ENCODE results near the gene AXDND1. TPM values are rescaled to one million over a fixed set of nuclear protein-coding genes. Genes with fewer than 3 reads are reported as not detected.
A peak's percentile ranks its signal among the peaks of the same experiment; 100 is the strongest.
"Not testable (repeated sequence)": the region's sequence is repeated elsewhere in the genome, so short reads cannot be mapped to it uniquely, and the experiment has no call there.

The AXDND1 gene
- total RNA-seq, 2 donors from 2014 or later: 3.8 to 12.5 TPM

GRCh38 chr1:179361631-179362030 is 4.1 kb upstream of the AXDND1 start:
- ATAC-seq; intact Hi-C loops (cut with DNase I, micrococcal nuclease): not testable (repeated sequence)

GRCh38 chr1:179366093-179366800 is 476 bp downstream of the AXDND1 start:
- DNase-seq (no peak), ATAC-seq (peak; percentile 46)
- intact Hi-C loops (cut with DNase I, micrococcal nuclease): loop anchor here in 1 of 2 donors (5.0 kb wide), 1 partner anchor 284 kb away; the partner anchor contains the start of gene TOR3A

More at GRCh38 chr1:179361631-179362030, 4.1 kb upstream of the AXDND1 start:
- not testable (repeated sequence) for DNase-seq

GRCh38 chr1:179369751-179370341 is 4.1 kb downstream of the AXDND1 start:
- intact Hi-C loops (cut with DNase I, micrococcal nuclease): loop anchor here in 1 of 2 donors (5.0 kb wide), 1 partner anchor 288 kb away; the partner anchor contains the start of gene TOR3A
- ATAC-seq (peak; percentile 35), DNase-seq (no peak)

- ATAC-seq: no peak
- intact Hi-C loops (cut with DNase I, micrococcal nuclease): no loop called here
These were observed 6.4 kb downstream of the AXDND1 start for GRCh38 chr1:179372160-179372559.

GRCh38 chr1:179376223-179376622 is 10.5 kb downstream of the AXDND1 start:
- DNase-seq (no peak), ATAC-seq (no peak)
- intact Hi-C loops (cut with DNase I, micrococcal nuclease): no loop called here

More at GRCh38 chr1:179372160-179372559, 6.4 kb downstream of the AXDND1 start:
- no peak for DNase-seq

- intact Hi-C loops (cut with DNase I, micrococcal nuclease): no loop called here
- no peak for DNase-seq
- ATAC-seq: no peak
These were observed 14.5 kb downstream of the AXDND1 start for GRCh38 chr1:179380299-179380698.

- intact Hi-C loops (cut with DNase I, micrococcal nuclease): no loop called here
- DNase-seq (no peak), ATAC-seq (no peak)
These were observed 18.3 kb downstream of the AXDND1 start for GRCh38 chr1:179384027-179384426.

- DNase-seq (no peak), ATAC-seq (no peak)
- intact Hi-C loops (cut with DNase I, micrococcal nuclease): no loop called here
These were observed 19.7 kb downstream of the AXDND1 start for GRCh38 chr1:179385510-179385909.

- intact Hi-C loops (cut with DNase I, micrococcal nuclease): no loop called here
- ATAC-seq (no peak), DNase-seq (no peak)
These were observed 27.9 kb downstream of the AXDND1 start for GRCh38 chr1:179393721-179394120.

GRCh38 chr1:179399399-179399798 is 33.6 kb downstream of the AXDND1 start:
- not testable (repeated sequence) for ATAC-seq

GRCh38 chr1:179417760-179418159 is 52.0 kb downstream of the AXDND1 start:
- intact Hi-C loops (cut with DNase I, micrococcal nuclease); ATAC-seq; DNase-seq: not testable (repeated sequence)

More at GRCh38 chr1:179399399-179399798, 33.6 kb downstream of the AXDND1 start:
- intact Hi-C loops (cut with DNase I, micrococcal nuclease); DNase-seq: not testable (repeated sequence)

- intact Hi-C loops (cut with DNase I, micrococcal nuclease); ATAC-seq; DNase-seq: not testable (repeated sequence)
These were observed 52.9 kb downstream of the AXDND1 start for GRCh38 chr1:179418706-179419105.

- no peak for DNase-seq
- ATAC-seq: no peak
- intact Hi-C loops (cut with DNase I, micrococcal nuclease): no loop called here
These were observed 58.8 kb downstream of the AXDND1 start for GRCh38 chr1:179424610-179425009.

- ATAC-seq: no peak
- no peak for DNase-seq
- intact Hi-C loops (cut with DNase I, micrococcal nuclease): no loop called here
These were observed 59.4 kb downstream of the AXDND1 start for GRCh38 chr1:179425186-179425585.

GRCh38 chr1:179437171-179437570 is 71.4 kb downstream of the AXDND1 start:
- intact Hi-C loops (cut with DNase I, micrococcal nuclease): no loop called here
- DNase-seq: no peak
- ATAC-seq: no peak

- intact Hi-C loops (cut with DNase I, micrococcal nuclease); ATAC-seq; DNase-seq: not testable (repeated sequence)
These were observed 73.9 kb downstream of the AXDND1 start for GRCh38 chr1:179439646-179440045.

- intact Hi-C loops (cut with DNase I, micrococcal nuclease): not testable (repeated sequence)
These were observed 74.5 kb downstream of the AXDND1 start for GRCh38 chr1:179440301-179440700.

GRCh38 chr1:179440971-179441370 is 75.2 kb downstream of the AXDND1 start:
- ATAC-seq (peak; percentile 98), DNase-seq (peak in 1 of 2 donors; percentile 45)
- intact Hi-C loops (cut with DNase I, micrococcal nuclease): no loop called here

More at GRCh38 chr1:179440301-179440700, 74.5 kb downstream of the AXDND1 start:
- not testable (repeated sequence) for DNase-seq
- peak; percentile 37 for ATAC-seq

- intact Hi-C loops (cut with DNase I, micrococcal nuclease): no loop called here
- DNase-seq (no peak), ATAC-seq (peak; percentile 66)
These were observed 75.7 kb downstream of the AXDND1 start for GRCh38 chr1:179441501-179441900.

GRCh38 chr1:179442846-179443245 is 77.1 kb downstream of the AXDND1 start:
- intact Hi-C loops (cut with DNase I, micrococcal nuclease); DNase-seq; ATAC-seq: not testable (repeated sequence)

Measured in left colon (tissue), 2 donors.